Measurements from ENCODE around the gene AFF3. TPM values are rescaled to one million over a fixed set of nuclear protein-coding genes. Genes with fewer than 3 reads are reported as not detected.

AFF3 gene
- total RNA-seq, 1 experiment from 2014 or later: not detected

DNA sequence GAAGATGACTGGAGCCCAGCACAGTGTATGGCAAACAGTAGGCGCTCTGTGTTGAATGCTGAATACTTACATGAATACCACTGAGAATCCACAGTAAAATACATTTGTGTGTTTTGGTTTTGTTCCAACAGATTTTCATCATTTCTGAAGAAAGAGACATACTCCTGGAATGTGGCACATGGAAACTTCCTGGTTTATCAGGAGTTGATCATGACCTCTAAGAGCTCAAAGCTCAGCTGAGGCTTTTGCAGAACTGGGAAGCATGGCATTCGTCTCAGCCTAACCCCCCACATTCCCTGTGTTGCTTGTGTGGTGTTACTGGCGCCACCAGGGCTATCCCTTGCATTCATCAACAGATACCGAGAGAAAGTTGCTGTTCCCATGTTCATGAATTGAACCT, 335.6 kb downstream of the AFF3 start:
- Histone ChIP-seq H3K27ac (ENCODE audit: low read depth, low read length, poor library complexity, severe bottlenecking) (no peak overlapping the region), H3K9me3 (ENCODE audit: low read depth, low read length, poor library complexity, severe bottlenecking) (no peaks in the 10 kb centered on the region), H3K27me3 (replicated peaks; ENCODE audit: insufficient read depth, low read depth, low read length, poor library complexity) (peaks cover 40% of the 10 kb centered on the region), H3K4me3 (ENCODE audit: low read depth, low read length, poor library complexity, severe bottlenecking) (no peak overlapping the region), H3K4me1 (ENCODE audit: insufficient read depth, low read length, poor library complexity, severe bottlenecking) (no peaks in the 10 kb centered on the region), H3K36me3 (ENCODE audit: insufficient read depth, low read length, poor library complexity, severe bottlenecking) (no peaks in the 10 kb centered on the region)
- CTCF ChIA-PET: no interaction called here
- intact Hi-C loops (cut with micrococcal nuclease; ENCODE audit: unreplicated experiment): no loop called here
- POLR2A ChIA-PET (ENCODE audit: low non-redundant PET): no interaction called here
- no TSS peak for BruUV-seq (replicated peaks)
- DNase-seq (ENCODE audit: low spot score): no peak
- TF ChIP-seq, protein P1, sequence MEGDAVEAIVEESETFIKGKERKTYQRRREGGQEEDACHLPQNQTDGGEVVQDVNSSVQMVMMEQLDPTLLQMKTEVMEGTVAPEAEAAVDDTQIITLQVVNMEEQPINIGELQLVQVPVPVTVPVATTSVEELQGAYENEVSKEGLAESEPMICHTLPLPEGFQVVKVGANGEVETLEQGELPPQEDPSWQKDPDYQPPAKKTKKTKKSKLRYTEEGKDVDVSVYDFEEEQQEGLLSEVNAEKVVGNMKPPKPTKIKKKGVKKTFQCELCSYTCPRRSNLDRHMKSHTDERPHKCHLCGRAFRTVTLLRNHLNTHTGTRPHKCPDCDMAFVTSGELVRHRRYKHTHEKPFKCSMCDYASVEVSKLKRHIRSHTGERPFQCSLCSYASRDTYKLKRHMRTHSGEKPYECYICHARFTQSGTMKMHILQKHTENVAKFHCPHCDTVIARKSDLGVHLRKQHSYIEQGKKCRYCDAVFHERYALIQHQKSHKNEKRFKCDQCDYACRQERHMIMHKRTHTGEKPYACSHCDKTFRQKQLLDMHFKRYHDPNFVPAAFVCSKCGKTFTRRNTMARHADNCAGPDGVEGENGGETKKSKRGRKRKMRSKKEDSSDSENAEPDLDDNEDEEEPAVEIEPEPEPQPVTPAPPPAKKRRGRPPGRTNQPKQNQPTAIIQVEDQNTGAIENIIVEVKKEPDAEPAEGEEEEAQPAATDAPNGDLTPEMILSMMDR (conservative IDR thresholded peaks at IDR 0.05; ENCODE audit: low read depth, low read length): no peak
- TF ChIP-seq EZH2 (IDR thresholded peaks at IDR 0.05; ENCODE audit: borderline replicate concordance, low read depth, low read length, poor library complexity, severe bottlenecking): no peak

GRCh38 chr2:99805930-99806476, 336.4 kb downstream of the AFF3 start:
- TF ChIP-seq, protein P1 (conservative IDR thresholded peaks at IDR 0.05; ENCODE audit: low read depth, low read length): no peak
- no peak for TF ChIP-seq EZH2 (IDR thresholded peaks at IDR 0.05; ENCODE audit: borderline replicate concordance, low read depth, low read length, poor library complexity, severe bottlenecking)
- no peaks in the 10 kb centered on the region for H3K36me3 ChIP-seq (ENCODE audit: insufficient read depth, low read length, poor library complexity, severe bottlenecking)
- H3K4me3 ChIP-seq (ENCODE audit: low read depth, low read length, poor library complexity, severe bottlenecking): no peak overlapping the region
- no TSS peak for BruUV-seq (replicated peaks)
- H3K4me1 ChIP-seq (ENCODE audit: insufficient read depth, low read length, poor library complexity, severe bottlenecking): no peaks in the 10 kb centered on the region
- H3K27ac ChIP-seq (ENCODE audit: low read depth, low read length, poor library complexity, severe bottlenecking): no peak overlapping the region
- intact Hi-C loops (cut with micrococcal nuclease; ENCODE audit: unreplicated experiment): no loop called here
- no peaks in the 10 kb centered on the region for H3K9me3 ChIP-seq (ENCODE audit: low read depth, low read length, poor library complexity, severe bottlenecking)
- CTCF ChIA-PET: no interaction called here
- no peak for DNase-seq (ENCODE audit: low spot score)
- peaks cover 36% of the 10 kb centered on the region for H3K27me3 ChIP-seq (replicated peaks; ENCODE audit: insufficient read depth, low read depth, low read length, poor library complexity)
- POLR2A ChIA-PET (ENCODE audit: low non-redundant PET): no interaction called here

- no peak for DNase-seq (ENCODE audit: low spot score)
- no peak overlapping the region for H3K4me3 ChIP-seq (ENCODE audit: low read depth, low read length, poor library complexity, severe bottlenecking)
- no TSS peak for BruUV-seq (replicated peaks)
- ChIA-PET POLR2A (ENCODE audit: low non-redundant PET) (no interaction called here), CTCF (no interaction called here)
- no peak overlapping the region for H3K27ac ChIP-seq (ENCODE audit: low read depth, low read length, poor library complexity, severe bottlenecking)
- no peaks in the 10 kb centered on the region for H3K4me1 ChIP-seq (ENCODE audit: insufficient read depth, low read length, poor library complexity, severe bottlenecking)
- intact Hi-C loops (cut with micrococcal nuclease; ENCODE audit: unreplicated experiment): no loop called here
- no peaks in the 10 kb centered on the region for H3K9me3 ChIP-seq (ENCODE audit: low read depth, low read length, poor library complexity, severe bottlenecking)
- no peak for TF ChIP-seq EZH2 (IDR thresholded peaks at IDR 0.05; ENCODE audit: borderline replicate concordance, low read depth, low read length, poor library complexity, severe bottlenecking)
- TF ChIP-seq, protein P1 (conservative IDR thresholded peaks at IDR 0.05; ENCODE audit: low read depth, low read length): no peak
- no peaks in the 10 kb centered on the region for H3K36me3 ChIP-seq (ENCODE audit: insufficient read depth, low read length, poor library complexity, severe bottlenecking)
- peaks cover 20% of the 10 kb centered on the region for H3K27me3 ChIP-seq (replicated peaks; ENCODE audit: insufficient read depth, low read depth, low read length, poor library complexity)
These were observed 338.5 kb downstream of the AFF3 start for GRCh38 chr2:99803846-99804245.

All from A673 (cell line).